B cell (primary cell): ENCODE data around the gene ACOXL. TPM values are rescaled to one million over a fixed set of nuclear protein-coding genes. Genes with fewer than 3 reads are reported as not detected.

ENCODE experiments used
- ATAC-seq: fragments of 200-7000 bp; cut with Tn5 transposase; one replicate; pipeline ENCODE4 v1.10.0; 2021; ENCODE audit warnings: low read depth, mild to moderate bottlenecking, moderate number of reproducible peaks, moderate library complexity
- CTCF ChIA-PET: fragments of 350-600 bp; sonication (Branson Sonifier 250); formaldehyde crosslinking; loops from one replicate; lab custom pipeline; 2021; ENCODE audit warnings: antibody characterized with exemption, inconsistent platforms; lab: Charles Lee
- POLR2A ChIA-PET: fragments of 350-600 bp; sonication (Branson Sonifier 250); formaldehyde crosslinking; loops from one replicate; lab custom pipeline; 2021; ENCODE audit warnings: antibody characterized with exemption; lab: Charles Lee
- DNase-seq: peaks from one replicate; pipeline ENCODE4 v3.0.0; 2013
- H2AFZ ChIP-seq: 2 replicates; pipeline ENCODE4 v1.6.1; 2012; ENCODE audit warnings: mild to moderate bottlenecking, low read depth, low read length; ENCODE audit not compliant: insufficient read depth, poor library complexity, severe bottlenecking
- H3K27ac ChIP-seq, 2 donors: 1 replicate in 1 of 2; 2 replicates in 1 of 2; pipeline ENCODE4 v1.5.1; 2012 to 2013; ENCODE audit warnings: low read length in 2 of 2, mild to moderate bottlenecking in 2 of 2, moderate library complexity in 1 of 2
- H3K27me3 ChIP-seq, 4 experiments: fragments of 200-600 bp in 1 of 4; sonication (generic) in 1 of 4; replicated peaks in 1 of 4; 1 replicate in 2 of 4; 2 replicates in 2 of 4; pipeline versions ENCODE4 v1.6.1 to v1.7.0; 2013 to 2016; ENCODE audit warnings: low read length in 3 of 4, mild to moderate bottlenecking in 2 of 4, mixed read lengths in 1 of 4, moderate library complexity in 1 of 4; ENCODE audit not compliant: insufficient read depth in 4 of 4, control insufficient read depth in 3 of 4; ENCODE audit errors: control extremely low read depth in 1 of 4
- H3K36me3 ChIP-seq, 2 experiments: replicated peaks in 1 of 2; 1 replicate in 1 of 2; 2 replicates in 1 of 2; pipeline versions ENCODE4 v1.6.1 to v1.7.1; 2013; ENCODE audit warnings: low read length in 1 of 2; ENCODE audit not compliant: insufficient read depth in 2 of 2, control insufficient read depth in 1 of 2; ENCODE audit errors: control extremely low read depth in 1 of 2, extremely low read depth in 1 of 2
- H3K4me1 ChIP-seq, 2 donors: fragments of 200-600 bp in 1 of 2; sonication (generic) in 1 of 2; 1 replicate in 1 of 2; 2 replicates in 1 of 2; pipeline versions ENCODE4 v1.5.1 to v1.6.1; 2013 to 2017; ENCODE audit warnings: low read length in 2 of 2; ENCODE audit not compliant: control insufficient read depth in 2 of 2, insufficient read depth in 2 of 2
- H3K4me2 ChIP-seq: replicated peaks from 2 replicates; pipeline ENCODE3; 2012; ENCODE audit warnings: mild to moderate bottlenecking, low read depth, low read length; ENCODE audit not compliant: poor library complexity, severe bottlenecking
- H3K4me3 ChIP-seq, 5 experiments: fragments of 200-600 bp in 1 of 5; sonication (generic) in 1 of 5; 1 replicate in 3 of 5; 2 replicates in 2 of 5; pipeline versions ENCODE4 v1.5.1 to v1.7.0; 2011 to 2016; ENCODE audit warnings: low read length in 4 of 5, mild to moderate bottlenecking in 4 of 5, low read depth in 2 of 5, control low read depth in 1 of 5, moderate library complexity in 1 of 5; ENCODE audit not compliant: insufficient read depth in 1 of 5; ENCODE audit errors: control extremely low read depth in 1 of 5, extremely low read depth in 1 of 5
- H3K79me2 ChIP-seq: fragments of 200-600 bp; sonication (generic); one replicate; pipeline ENCODE4 v1.6.0; 2016; ENCODE audit warnings: low read length; ENCODE audit not compliant: control insufficient read depth, insufficient read depth
- H3K9ac ChIP-seq: fragments of 200-600 bp; sonication (generic); 2 replicates; pipeline ENCODE4 v1.6.1; 2017; ENCODE audit warnings: mild to moderate bottlenecking, low read length, moderate library complexity
- H3K9me3 ChIP-seq, 3 donors: one replicate each; pipeline versions ENCODE4 v1.6.1 to v1.7.1; 2013; ENCODE audit warnings: low read length in 2 of 3; ENCODE audit not compliant: control insufficient read depth in 2 of 3, insufficient read depth in 1 of 3; ENCODE audit errors: control extremely low read depth in 1 of 3
- H4K20me1 ChIP-seq: 2 replicates; pipeline ENCODE4 v1.6.0; 2012; ENCODE audit warnings: mild to moderate bottlenecking, low read length; ENCODE audit not compliant: insufficient read depth, control insufficient read depth, poor library complexity, severe bottlenecking
- H3K27ac Mint-ChIP-seq: one replicate; pipeline ENCODE4 v1.8.0; 2021; ENCODE audit warnings: mixed read lengths
- H3K27me3 Mint-ChIP-seq: one replicate; pipeline ENCODE4 v1.8.0; 2021; ENCODE audit warnings: mixed read lengths
- H3K4me1 Mint-ChIP-seq: one replicate; pipeline ENCODE4 v1.8.0; 2021; ENCODE audit warnings: mixed read lengths
- H3K4me3 Mint-ChIP-seq: one replicate; pipeline ENCODE4 v1.8.0; 2021; ENCODE audit warnings: mixed read lengths
- H3K9me3 Mint-ChIP-seq: one replicate; pipeline ENCODE4 v1.8.0; 2022; ENCODE audit warnings: mixed read lengths; ENCODE audit not compliant: insufficient read depth
- EZH2 ChIP-seq: IDR thresholded peaks from 2 replicates; pipeline ENCODE4 v1.6.1; 2012; ENCODE audit warnings: borderline replicate concordance, low read depth, mild to moderate bottlenecking, moderate library complexity, low read length; ENCODE audit not compliant: insufficient read depth, poor library complexity, severe bottlenecking
- WGBS: methylation state at CpG from one replicate; pipeline ENCODE4 v1.1.5; 2013; ENCODE audit warnings: missing lambda C conversion rate; ENCODE audit not compliant: insufficient coverage; 5-methylcytosine and 5-hydroxymethylcytosine counted together
- intact Hi-C: fragments of 100-400 bp; cut with micrococcal nuclease; formaldehyde crosslinking; loops from one replicate; pipeline ENCODE4 v1.10.0; 2022
- polyA plus RNA-seq: library from polyadenylated mRNA; depleted of rRNA; stranded (reverse); fragments of >200 nt; gene quantifications from 2 replicates; pipeline ENCODE4 v1.2.3, GENCODE V29; 2012
- total RNA-seq, 2 donors: library from RNA; stranded (reverse); fragments of 120-200 nt in 1 of 2; gene quantifications; 1 replicate in 1 of 2; 2 replicates in 1 of 2; pipeline versions ENCODE4 v1.2.3 to v1.2.4, GENCODE V29; 2013 to 2022
- TF ChIP-seq, protein P1 (sequence below): fragments of 200-600 bp; IDR thresholded peaks from one replicate; pipeline ENCODE4 v1.8.0; 2022; ENCODE audit warnings: antibody characterized with exemption, mild to moderate bottlenecking

ACOXL gene
- total and polyA plus RNA-seq, 2 donors (not counting 1 experiment from before 2014, with no cell fraction given), result 0.06 TPM; not detected in 1

DNA sequence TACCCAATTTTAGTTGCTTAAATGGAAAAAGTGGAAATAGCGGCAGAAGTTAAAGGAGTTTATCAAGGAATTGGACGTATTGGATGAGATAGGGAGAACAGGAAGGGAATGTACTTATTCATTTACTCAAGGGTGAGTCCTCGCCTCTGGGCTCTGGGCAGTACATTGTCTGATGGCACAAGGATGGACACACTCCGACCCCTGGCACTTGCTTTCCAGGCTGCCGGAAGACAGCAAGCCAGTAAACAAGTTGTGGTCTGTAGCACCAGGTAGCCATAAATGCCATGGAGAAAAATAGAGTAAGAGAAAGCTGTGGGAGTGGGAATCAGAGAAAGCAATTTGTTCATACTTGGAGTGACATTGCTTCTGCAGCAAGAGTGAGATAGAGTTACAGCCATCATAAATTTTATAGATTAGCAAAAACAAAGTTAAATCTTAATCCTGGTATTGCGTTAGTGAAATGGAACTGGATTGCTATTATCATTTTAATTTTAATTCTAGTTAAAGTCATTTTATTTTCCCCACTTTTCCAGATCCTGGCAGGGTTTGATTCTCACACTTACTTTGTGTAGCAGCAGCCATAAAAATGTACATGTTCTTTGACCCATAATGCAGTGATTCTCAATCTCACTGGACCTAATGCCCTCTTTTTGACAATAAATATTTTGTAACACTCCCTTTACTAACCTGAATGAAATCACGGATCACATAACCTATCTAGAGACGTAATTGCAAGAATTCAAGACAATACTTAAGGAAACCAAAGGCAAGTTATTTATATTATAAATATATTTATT lies 252.5 kb downstream of the ACOXL start:
- no peak overlapping the region for H3K27ac Mint-ChIP-seq

DNA sequence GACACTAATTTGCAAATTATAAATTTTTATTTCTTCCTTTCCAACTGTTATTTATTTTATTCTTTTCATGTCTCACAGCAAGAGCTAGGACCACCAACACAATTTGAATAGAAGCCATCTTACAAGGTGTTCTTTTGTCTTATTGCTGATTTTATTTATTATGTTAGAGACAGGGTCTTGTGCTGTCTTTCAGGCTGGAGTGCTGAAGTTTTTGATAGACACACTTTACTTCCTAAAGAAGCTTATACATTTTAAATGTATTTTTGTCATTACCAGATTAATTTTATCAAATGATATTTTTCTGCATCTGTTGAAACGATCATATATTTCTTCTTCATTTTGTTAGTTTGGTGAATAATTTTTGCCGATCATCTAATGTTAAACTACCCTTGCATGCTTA lies 258.1 kb downstream of the ACOXL start:
- no peak overlapping the region for H3K4me2 ChIP-seq
- peaks cover 13 to 15% of the 10 kb centered on the region in 2 donors for H3K4me1 ChIP-seq
- H3K9me3 Mint-ChIP-seq, result peaks cover 2% of the 10 kb centered on the region
- no peak overlapping the region for H2AFZ ChIP-seq
- H3K4me3 ChIP-seq, result no peak overlapping the region
- no peak overlapping the region for H3K27ac Mint-ChIP-seq
- no peaks in the 10 kb centered on the region for H3K36me3 ChIP-seq
- peaks cover 0 to 4% (median 0%) of the 10 kb centered on the region in 4 experiments for H3K27me3 ChIP-seq
- no peaks in the 10 kb centered on the region for H4K20me1 ChIP-seq
- H3K27ac ChIP-seq, result no peak overlapping the region
- intact Hi-C loops, result no loop called here
- WGBS, result no CpG with 5 or more reads among the region's 2 CpGs
- no peak overlapping the region for H3K9ac ChIP-seq
- POLR2A ChIA-PET, result no interaction called here
- TF ChIP-seq, protein P1, sequence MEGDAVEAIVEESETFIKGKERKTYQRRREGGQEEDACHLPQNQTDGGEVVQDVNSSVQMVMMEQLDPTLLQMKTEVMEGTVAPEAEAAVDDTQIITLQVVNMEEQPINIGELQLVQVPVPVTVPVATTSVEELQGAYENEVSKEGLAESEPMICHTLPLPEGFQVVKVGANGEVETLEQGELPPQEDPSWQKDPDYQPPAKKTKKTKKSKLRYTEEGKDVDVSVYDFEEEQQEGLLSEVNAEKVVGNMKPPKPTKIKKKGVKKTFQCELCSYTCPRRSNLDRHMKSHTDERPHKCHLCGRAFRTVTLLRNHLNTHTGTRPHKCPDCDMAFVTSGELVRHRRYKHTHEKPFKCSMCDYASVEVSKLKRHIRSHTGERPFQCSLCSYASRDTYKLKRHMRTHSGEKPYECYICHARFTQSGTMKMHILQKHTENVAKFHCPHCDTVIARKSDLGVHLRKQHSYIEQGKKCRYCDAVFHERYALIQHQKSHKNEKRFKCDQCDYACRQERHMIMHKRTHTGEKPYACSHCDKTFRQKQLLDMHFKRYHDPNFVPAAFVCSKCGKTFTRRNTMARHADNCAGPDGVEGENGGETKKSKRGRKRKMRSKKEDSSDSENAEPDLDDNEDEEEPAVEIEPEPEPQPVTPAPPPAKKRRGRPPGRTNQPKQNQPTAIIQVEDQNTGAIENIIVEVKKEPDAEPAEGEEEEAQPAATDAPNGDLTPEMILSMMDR, result no peak
- TF ChIP-seq EZH2, result no peak
- H3K4me3 Mint-ChIP-seq, result no peak overlapping the region
- no peaks in the 10 kb centered on the region for H3K79me2 ChIP-seq
- ATAC-seq, result no peak
- H3K9me3 ChIP-seq, result peaks cover 0 to 4% (median 3%) of the 10 kb centered on the region in 3 donors
- peaks cover 16% of the 10 kb centered on the region for H3K4me1 Mint-ChIP-seq
- no peak for DNase-seq
- peaks cover 7% of the 10 kb centered on the region for H3K27me3 Mint-ChIP-seq
- CTCF ChIA-PET, result no interaction called here

More for the DNA sequence above, 252.5 kb downstream of the ACOXL start:
- DNase-seq, result no peak
- ChIA-PET CTCF (no interaction called here), POLR2A (no interaction called here)
- H3K9ac ChIP-seq, result no peak overlapping the region
- TF ChIP-seq, protein P1, result no peak
- TF ChIP-seq EZH2, result no peak
- H4K20me1 ChIP-seq, result no peaks in the 10 kb centered on the region
- no peaks in the 10 kb centered on the region for H3K79me2 ChIP-seq
- no peak overlapping the region for H3K4me3 Mint-ChIP-seq
- H3K4me2 ChIP-seq, result no peak overlapping the region
- no peaks in the 10 kb centered on the region for H3K4me1 ChIP-seq
- H3K27me3 Mint-ChIP-seq, result no peaks in the 10 kb centered on the region
- no peaks in the 10 kb centered on the region for H3K4me1 Mint-ChIP-seq
- no peak for ATAC-seq
- intact Hi-C loops, result no loop called here
- WGBS, result 89% methylated on average over 5 of the region's 8 CpGs
- no peaks in the 10 kb centered on the region for H3K27me3 ChIP-seq
- no peak overlapping the region for H3K4me3 ChIP-seq
- H2AFZ ChIP-seq, result no peak overlapping the region
- peaks cover 0 to 2% (median 0%) of the 10 kb centered on the region in 3 donors for H3K9me3 ChIP-seq
- no peak overlapping the region for H3K27ac ChIP-seq
- H3K9me3 Mint-ChIP-seq, result no peaks in the 10 kb centered on the region
- H3K36me3 ChIP-seq, result no peaks in the 10 kb centered on the region
